NCI-H1417 treated with DMSO at 0.1 percent for 48 hours (cell line): ENCODE measurements around the gene PEBP1.
A peak's percentile ranks its signal among the peaks of the same experiment; 100 is the strongest.
"Not testable (repeated sequence)": the region's sequence is repeated elsewhere in the genome, so short reads cannot be mapped to it uniquely, and the experiment has no call there.

Experiments
- DNase-seq: peaks from one replicate; lab custom pipeline; 2025; lab: John Stamatoyannopoulos, UW

Gene PEBP1

GRCh38 chr12:118135788-118136558 is at the start of gene PEBP1:
Gene PEBP1, plus strand, starts transcription at chr12:118136124. Its CDS starts 86 bp downstream, at chr12:118136210.
- DNase-seq = peak; percentile 85

- no peak for DNase-seq
These were observed 46.1 kb upstream of the PEBP1 start for GRCh38 chr12:118089782-118090181.

- no peak for DNase-seq
These were observed 41.9 kb upstream of the PEBP1 start for GRCh38 chr12:118094039-118094438.

GRCh38 chr12:118098401-118098800 is 37.5 kb upstream of the PEBP1 start:
- no peak for DNase-seq

GRCh38 chr12:118098911-118099671 is 36.8 kb upstream of the PEBP1 start:
- DNase-seq = peak; percentile 25

- no peak for DNase-seq
These were observed 34.9 kb upstream of the PEBP1 start for GRCh38 chr12:118101051-118101450.

GRCh38 chr12:118102070-118102469 is 33.9 kb upstream of the PEBP1 start:
- DNase-seq = no peak

- DNase-seq = no peak
These were observed 33.3 kb upstream of the PEBP1 start for GRCh38 chr12:118102609-118103008.

GRCh38 chr12:118103201-118103600 is 32.7 kb upstream of the PEBP1 start:
- no peak for DNase-seq

GRCh38 chr12:118103601-118104382 is 32.1 kb upstream of the PEBP1 start, which contains the start of gene VSIG10:
Gene VSIG10, minus strand, starts transcription at chr12:118104011. Its CDS starts 340 bp downstream, at chr12:118103671.
- no peak for DNase-seq

GRCh38 chr12:118107011-118107410 is 28.9 kb upstream of the PEBP1 start:
- DNase-seq = no peak

- DNase-seq = no peak
These were observed 28.2 kb upstream of the PEBP1 start for GRCh38 chr12:118107694-118108093.

GRCh38 chr12:118109088-118109487 is 26.8 kb upstream of the PEBP1 start:
- no peak for DNase-seq

GRCh38 chr12:118119449-118119879 is 16.5 kb upstream of the PEBP1 start:
- DNase-seq = no peak

GRCh38 chr12:118120579-118121363 is 15.2 kb upstream of the PEBP1 start:
- no peak for DNase-seq

- no peak for DNase-seq
These were observed 13.7 kb upstream of the PEBP1 start for GRCh38 chr12:118122264-118122663.

GRCh38 chr12:118124333-118124874 is 11.5 kb upstream of the PEBP1 start:
- DNase-seq = no peak

- no peak for DNase-seq
These were observed 10.2 kb upstream of the PEBP1 start for GRCh38 chr12:118125743-118126118.

- DNase-seq = no peak
These were observed 9.7 kb upstream of the PEBP1 start for GRCh38 chr12:118126119-118126757.

- DNase-seq = no peak
These were observed 8.1 kb upstream of the PEBP1 start for GRCh38 chr12:118127867-118128266.

GRCh38 chr12:118129436-118129835 is 6.5 kb upstream of the PEBP1 start:
- DNase-seq = not testable (repeated sequence)
